MM.1S (cell line): ENCODE measurements around the gene SORD.
"Not testable (repeated sequence)": the region's sequence is repeated elsewhere in the genome, so short reads cannot be mapped to it uniquely, and the experiment has no call there.

Source experiments
- CTCF ChIP-seq: fragments of 300-600 bp; sonication (generic); IDR thresholded peaks from 2 replicates; pipeline ENCODE4 v1.5.1; 2016; ENCODE audit warnings: antibody characterized with exemption, low read length, mixed read lengths
- EZH2 ChIP-seq: fragments of 300-600 bp; sonication (generic); optimal IDR thresholded peaks from 2 replicates; pipeline ENCODE3; 2017; ENCODE audit warnings: low read depth, mild to moderate bottlenecking, antibody characterized with exemption, low read length, mixed read lengths
- EZH2phosphoT487 ChIP-seq: fragments of 300-600 bp; sonication (generic); IDR thresholded peaks from 2 replicates; pipeline ENCODE4 v1.6.1; 2018; ENCODE audit warnings: antibody characterized with exemption, low read length

- not testable (repeated sequence) for TF ChIP-seq CTCF, EZH2, EZH2phosphoT487
These were observed 18.5 kb downstream of the SORD start for GRCh38 chr15:45041538-45041937.
